ENCODE measurements around the gene SIRT6. TPM values are rescaled to one million over a fixed set of nuclear protein-coding genes. Genes with fewer than 3 reads are reported as not detected.
A peak's percentile ranks its signal among the peaks of the same experiment; 100 is the strongest.

The SIRT6 gene
- total and polyA plus RNA-seq, 9 of the 15 experiments (the other 6 are each of a cell fraction or from before 2014, with no cell fraction given): 1.4 to 41.1 (median 10.2) TPM

DNA sequence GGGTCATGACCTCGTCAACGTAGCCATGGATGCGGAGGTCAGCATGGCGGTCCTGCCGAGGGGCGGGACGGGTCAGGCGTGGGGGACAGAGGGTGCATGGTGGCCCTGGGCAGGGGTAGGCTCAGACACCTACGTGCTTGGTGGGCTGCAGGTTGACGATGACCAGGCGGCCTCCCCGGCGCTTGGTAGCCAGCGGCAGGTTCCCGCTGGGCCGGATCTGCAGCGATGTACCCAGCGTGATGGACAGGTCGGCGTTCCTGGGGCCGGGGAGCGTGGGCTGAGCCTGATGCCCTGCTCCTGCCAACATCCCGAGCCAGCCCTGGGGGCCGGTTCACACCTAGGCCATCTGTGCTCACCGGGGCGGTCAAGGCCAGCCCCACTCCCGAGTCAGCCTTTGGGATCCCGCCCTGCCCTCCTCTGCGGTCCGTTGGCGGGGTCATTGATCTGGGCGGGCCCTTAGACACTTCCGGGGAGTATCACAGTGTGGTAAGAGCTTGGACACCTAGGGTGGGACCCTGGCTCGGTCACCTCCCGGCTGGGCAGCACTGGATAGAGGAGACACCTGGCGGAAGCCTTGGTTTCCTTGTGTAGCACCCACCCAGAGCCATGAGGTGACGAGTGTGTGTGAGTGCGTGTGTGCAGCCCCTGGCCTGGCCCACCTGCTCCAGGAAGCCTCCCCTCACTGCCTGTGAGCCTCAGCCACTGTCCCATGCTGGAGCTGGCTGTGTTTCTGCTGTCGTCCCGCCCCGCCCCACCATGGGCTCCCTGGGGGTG, 7.3 kb downstream of the SIRT6 start:
- TF ChIP-seq ZNF324 (CRISPR knock-in tag; IDR thresholded peaks at IDR 0.05) (no peak), HNRNPL (IDR thresholded peaks at IDR 0.05; ENCODE audit: low read depth, low read length) (0 out of 2 replicates have a peak, but pooled peaks have one; percentile 44), RBFOX2 (IDR thresholded peaks at IDR 0.05; ENCODE audit: low read depth, low read length) (peak; percentile 51; the same call in 1 of the 2 replicates)
- Histone ChIP-seq H3K27me3 (ENCODE audit: control insufficient read depth in 2 of 2, insufficient read depth in 2 of 2, low read length in 2 of 2) (peaks cover 5 to 21% of the 10 kb centered on the region in 2 experiments; a peak in 4 of 5 replicates), H3K27ac (ENCODE audit: extremely low read depth, low read depth, low read length) (no peak overlapping the region), H3K4me2 (ENCODE audit: insufficient read depth, low read length) (no peak overlapping the region), H3K4me1 (replicated peaks in 1 of 2; ENCODE audit: control insufficient read depth in 2 of 2, insufficient read depth in 2 of 2, low read length in 2 of 2) (peaks cover 0 to 52% of the 10 kb centered on the region in 2 experiments; a peak in 3 of 5 replicates), H3K36me3 (ENCODE audit: control insufficient read depth, insufficient read depth, low read length) (peaks cover 23% of the 10 kb centered on the region; the same call in 1 of the 3 replicates), H2AFZ (ENCODE audit: low read depth, low read length) (no peak overlapping the region), H3K9me3 (replicated peaks; ENCODE audit: control insufficient read depth, insufficient read depth, low read depth, low read length) (no peaks in the 10 kb centered on the region), H3K9ac (ENCODE audit: insufficient read depth in 1 of 2, low read depth in 2 of 2, low read length in 2 of 2) (peak overlapping the region in 1 of 2 experiments; percentile 10; a peak in 1 of 4 replicates), H4K20me1 (replicated peaks; ENCODE audit: control insufficient read depth, insufficient read depth, low read length) (peaks cover 12% of the 10 kb centered on the region; the same call in 1 of the 2 replicates), H3K9me1 (ENCODE audit: control insufficient read depth, insufficient read depth, low read length) (no peaks in the 10 kb centered on the region), H3K79me2 (ENCODE audit: control insufficient read depth, insufficient read depth, low read length) (no peaks in the 10 kb centered on the region), H3K4me3 (no peak overlapping the region)
- BruUV-seq (replicated peaks): no TSS peak
- no peak for ATAC-seq
- ChIA-PET POLR2A (interaction anchor here (0.6 kb wide), 1 partner anchor 643 kb away, joined by 3 read pairs; no protein-coding TSS in a partner anchor), CTCF (ENCODE audit: low intra/inter-chr PET ratio) (no interaction called here)
- intact Hi-C loops (cut with micrococcal nuclease): no loop called here
- DNase-seq (ENCODE audit: extremely low read depth in 1 of 4, low spot score in 3 of 4): no peak
- 77% methylated on average over 39 of the region's 41 CpGs for WGBS (ENCODE audit: insufficient coverage, low coverage, missing lambda C conversion rate)
- no peak for FAIRE-seq
- in situ Hi-C loops (cut with MboI): no loop called here

Data from K562 (cell line).